DND-41 (cell line): ENCODE data around the gene UGGT2.

ENCODE experiments used
- ATAC-seq: fragments of 200-7000 bp; cut with Tn5 transposase; 3 replicates; pipeline ENCODE4 v1.9.1; 2021; ENCODE audit warnings: low read depth; ENCODE audit not compliant: insufficient read depth
- DNase-seq: peaks from one replicate; pipeline ENCODE4 v3.0.0-alpha.2; 2020
- H2AFZ ChIP-seq: 2 replicates; pipeline ENCODE4 v1.6.0; 2012; ENCODE audit warnings: low read depth, low read length
- H3K27ac ChIP-seq: 2 replicates; pipeline ENCODE4 v1.5.1; 2012; ENCODE audit warnings: low read length, inconsistent platforms
- H3K27me3 ChIP-seq: fragments of 200-600 bp; sonication (generic); 2 replicates; pipeline ENCODE4 v1.6.0; 2012; ENCODE audit warnings: low read length, mild to moderate bottlenecking, inconsistent platforms; ENCODE audit not compliant: insufficient read depth, poor library complexity
- H3K36me3 ChIP-seq: 2 replicates; pipeline ENCODE4 v1.5.1; 2012; ENCODE audit warnings: low read length, inconsistent platforms; ENCODE audit not compliant: insufficient read depth
- H3K4me1 ChIP-seq: 2 replicates; pipeline ENCODE4 v1.5.1; 2012; ENCODE audit warnings: mild to moderate bottlenecking, low read length; ENCODE audit not compliant: insufficient read depth
- H3K4me2 ChIP-seq: 2 replicates; pipeline ENCODE4 v1.6.0; 2012; ENCODE audit warnings: mild to moderate bottlenecking, moderate library complexity, low read length, inconsistent platforms; ENCODE audit not compliant: insufficient read depth
- H3K4me3 ChIP-seq, 2 experiments: fragments of 200-600 bp in 1 of 2; shearing (Covaris generic) in 1 of 2; 2 replicates each; pipeline ENCODE4 v1.5.1; 2012 to 2016; ENCODE audit warnings: inconsistent platforms in 2 of 2, low read length in 2 of 2, mild to moderate bottlenecking in 2 of 2, low read depth in 1 of 2, moderate library complexity in 1 of 2
- H3K79me2 ChIP-seq: 2 replicates; pipeline ENCODE4 v1.6.0; 2012; ENCODE audit warnings: low read length, inconsistent platforms; ENCODE audit not compliant: insufficient read depth
- H3K9ac ChIP-seq: 2 replicates; pipeline ENCODE4 v1.6.0; 2012; ENCODE audit warnings: low read depth, mild to moderate bottlenecking, inconsistent platforms, low read length, moderate library complexity
- H3K9me3 ChIP-seq: 2 replicates; pipeline ENCODE4 v1.5.1; 2012; ENCODE audit warnings: low read length, moderate library complexity, mild to moderate bottlenecking, inconsistent platforms; ENCODE audit not compliant: insufficient read depth, severe bottlenecking
- H4K20me1 ChIP-seq: 2 replicates; pipeline ENCODE4 v1.6.0; 2012; ENCODE audit warnings: low read length; ENCODE audit not compliant: insufficient read depth
- CTCF ChIP-seq: IDR thresholded peaks from 2 replicates; pipeline ENCODE4 v1.5.1; 2012; ENCODE audit warnings: borderline replicate concordance, low read length, moderate library complexity, mild to moderate bottlenecking; ENCODE audit not compliant: poor library complexity, severe bottlenecking; ENCODE audit errors: extremely low read depth
- EZH2 ChIP-seq: IDR thresholded peaks from 3 replicates; pipeline ENCODE4 v1.6.1; 2012; ENCODE audit warnings: borderline replicate concordance, low read depth, mild to moderate bottlenecking, moderate library complexity, low read length, inconsistent platforms; ENCODE audit not compliant: severe bottlenecking

UGGT2 gene

GRCh38 chr13:96089749-96090239 lies 36.6 kb upstream of the UGGT2 start, which contains the start of gene HS6ST3:
TSS of gene HS6ST3 (plus strand) at chr13:96090107.
- DNase-seq (no peak), ATAC-seq (no peak)
- no peak within 1 kb of the TSS for H3K4me2 ChIP-seq
- no peak for TF ChIP-seq EZH2
- no peak for TF ChIP-seq CTCF
- H3K36me3 ChIP-seq = no peaks in the 10 kb centered on the region
- no peaks in the 10 kb centered on the region for H4K20me1 ChIP-seq
- no peak within 1 kb of the TSS for H2AFZ ChIP-seq
- H3K27me3 ChIP-seq = no peaks in the 10 kb centered on the region
- H3K4me1 ChIP-seq = no peaks in the 10 kb centered on the region
- H3K9me3 ChIP-seq = no peaks in the 10 kb centered on the region
- no peaks in the 10 kb centered on the region for H3K79me2 ChIP-seq
- H3K27ac ChIP-seq = no peak within 1 kb of the TSS
- H3K4me3 ChIP-seq = no peak within 1 kb of the TSS
- no peak within 1 kb of the TSS for H3K9ac ChIP-seq

GRCh38 chr13:96089139-96089538 lies 35.9 kb upstream of the UGGT2 start:
- DNase-seq (no peak), ATAC-seq (no peak)
- H2AFZ ChIP-seq = no peak overlapping the region
- no peaks in the 10 kb centered on the region for H3K36me3 ChIP-seq
- no peaks in the 10 kb centered on the region for H3K4me1 ChIP-seq
- no peak overlapping the region for H3K4me3 ChIP-seq
- TF ChIP-seq EZH2 = no peak
- no peak for TF ChIP-seq CTCF
- no peaks in the 10 kb centered on the region for H3K9me3 ChIP-seq
- no peak overlapping the region for H3K9ac ChIP-seq
- no peaks in the 10 kb centered on the region for H3K27me3 ChIP-seq
- H3K79me2 ChIP-seq = no peaks in the 10 kb centered on the region
- no peak overlapping the region for H3K4me2 ChIP-seq
- H4K20me1 ChIP-seq = no peaks in the 10 kb centered on the region
- H3K27ac ChIP-seq = no peak overlapping the region

- Histone ChIP-seq H3K79me2 (no peaks in the 10 kb centered on the region), H3K4me3 (no peak overlapping the region), H3K27me3 (no peaks in the 10 kb centered on the region), H3K27ac (no peak overlapping the region), H3K36me3 (no peaks in the 10 kb centered on the region), H3K4me2 (no peak overlapping the region), H3K9me3 (no peaks in the 10 kb centered on the region), H3K4me1 (no peaks in the 10 kb centered on the region), H3K9ac (no peak overlapping the region), H4K20me1 (no peaks in the 10 kb centered on the region), H2AFZ (no peak overlapping the region)
- TF ChIP-seq CTCF (no peak), EZH2 (no peak)
- DNase-seq (no peak), ATAC-seq (no peak)
Measured at GRCh38 chr13:96086736-96087135, 33.5 kb upstream of the UGGT2 start.

- Histone ChIP-seq H3K27me3 (no peaks in the 10 kb centered on the region), H3K79me2 (no peaks in the 10 kb centered on the region), H3K9ac (no peak overlapping the region), H3K27ac (no peak overlapping the region), H3K4me2 (no peak overlapping the region), H2AFZ (no peak overlapping the region), H4K20me1 (no peaks in the 10 kb centered on the region), H3K36me3 (no peaks in the 10 kb centered on the region), H3K4me1 (no peaks in the 10 kb centered on the region), H3K9me3 (no peaks in the 10 kb centered on the region), H3K4me3 (no peak overlapping the region)
- TF ChIP-seq EZH2 (no peak), CTCF (no peak)
- ATAC-seq = no peak
- DNase-seq = no peak
Measured at GRCh38 chr13:96082640-96083039, 29.4 kb upstream of the UGGT2 start.
